AG08395 (cell line): ENCODE results near the gene PTGES3.
"Not testable (repeated sequence)": the region's sequence is repeated elsewhere in the genome, so short reads cannot be mapped to it uniquely, and the experiment has no call there.

ENCODE experiments used
- DNase-seq: peaks from one replicate; pipeline ENCODE4 v3.0.0; 2012; ENCODE audit warnings: mixed read lengths, low spot score

PTGES3 gene, protein sequence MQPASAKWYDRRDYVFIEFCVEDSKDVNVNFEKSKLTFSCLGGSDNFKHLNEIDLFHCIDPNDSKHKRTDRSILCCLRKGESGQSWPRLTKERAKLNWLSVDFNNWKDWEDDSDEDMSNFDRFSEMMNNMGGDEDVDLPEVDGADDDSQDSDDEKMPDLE

DNA sequence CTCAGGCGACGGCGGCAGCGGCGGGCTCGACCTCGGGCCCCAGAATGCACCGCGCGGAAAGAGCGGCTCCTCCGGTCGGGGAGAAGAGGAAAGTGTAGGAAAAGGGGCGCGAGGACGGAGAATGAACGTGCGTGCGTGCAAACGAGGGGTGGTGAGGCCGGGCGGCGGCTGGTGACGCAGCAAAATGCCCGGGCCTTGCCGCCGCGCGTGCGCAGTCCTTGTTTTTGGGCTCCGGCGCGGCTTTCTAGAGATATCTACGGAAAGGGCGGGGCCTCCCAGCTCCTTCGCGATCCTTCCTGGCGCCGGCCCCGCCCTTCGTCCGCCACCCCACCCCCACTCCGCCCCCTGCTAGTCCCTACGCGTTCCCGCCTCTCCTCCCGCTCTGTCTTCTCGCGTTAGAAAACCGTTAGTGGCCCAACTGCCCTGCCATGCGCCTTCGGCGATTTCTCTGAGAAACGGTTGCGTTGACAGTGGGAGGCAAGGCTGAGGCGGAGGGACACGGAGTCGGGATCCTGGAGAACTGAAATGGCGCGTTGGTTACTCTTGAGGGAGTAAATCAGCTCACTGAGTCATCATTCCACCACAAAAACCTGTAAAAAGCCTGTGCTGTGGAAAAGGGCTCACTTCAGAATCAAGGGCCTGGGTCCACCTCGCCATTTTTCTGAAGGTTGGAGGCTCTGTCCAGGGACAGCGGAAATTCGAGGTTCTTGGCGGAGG lies at the start of gene PTGES3:
TSS of gene PTGES3 (minus strand) at position 156 of the 717 bp plus-strand sequence. CDS start 285 bp downstream, outside the sequence.
- peak; percentile 99 for DNase-seq

DNA sequence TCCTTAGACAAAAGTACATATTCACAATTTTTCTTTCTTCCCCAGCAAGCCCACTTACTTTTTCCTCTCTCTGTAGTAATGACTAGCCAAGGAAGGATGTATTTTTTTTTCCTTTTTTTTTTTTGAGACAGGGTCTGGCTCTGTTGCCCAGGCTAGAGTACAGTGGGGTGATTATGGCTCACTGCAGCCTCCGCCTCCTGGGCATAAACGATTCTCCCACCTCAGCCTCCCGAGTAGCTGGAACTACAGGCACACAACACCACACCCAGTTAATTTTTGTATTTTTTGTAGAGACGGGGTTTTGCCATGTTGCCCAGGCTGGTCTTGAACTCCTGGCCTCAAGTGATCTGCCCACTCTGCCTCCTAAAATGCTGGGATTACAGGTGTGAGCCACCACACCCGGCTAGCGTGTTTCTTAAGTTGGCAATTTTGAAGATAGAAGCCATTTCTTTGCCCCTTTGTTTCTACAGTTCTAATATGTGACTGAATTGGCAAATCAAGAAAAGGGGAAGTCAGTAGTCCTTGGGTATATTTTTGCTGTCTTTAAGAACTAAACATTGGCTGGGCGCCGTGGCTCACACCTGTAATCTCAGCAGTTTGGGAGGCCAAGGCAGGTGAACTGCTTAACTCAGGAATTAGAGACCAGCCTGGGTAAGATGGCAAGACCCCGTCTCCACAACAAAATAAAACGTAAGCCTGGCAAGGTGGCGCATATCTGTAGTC lies 40.2 kb upstream of the PTGES3 start:
- DNase-seq: no peak

DNA sequence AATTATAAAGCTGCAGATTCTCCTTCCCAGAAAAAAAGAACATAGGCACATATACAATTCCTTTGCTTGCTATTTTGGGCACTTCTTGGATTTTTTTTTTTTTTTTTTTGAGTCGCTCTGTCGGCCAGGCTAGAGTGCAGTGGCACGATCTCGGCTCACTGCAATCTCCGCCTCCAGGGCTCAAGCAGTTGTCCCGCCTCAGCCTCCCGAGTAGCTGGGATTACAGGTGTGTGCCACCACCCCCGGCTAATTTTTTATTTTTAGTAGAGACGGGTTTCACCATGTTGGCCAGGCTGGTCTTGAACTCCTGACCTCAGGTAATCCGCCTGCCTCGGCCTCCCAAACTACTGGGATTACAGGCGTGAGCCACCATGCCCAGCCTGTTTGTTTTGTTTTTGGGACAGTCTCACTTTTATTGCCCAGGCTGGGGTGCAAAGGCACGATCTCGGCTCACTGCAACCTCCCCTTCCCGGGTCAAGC lies 38.2 kb upstream of the PTGES3 start:
- not testable (repeated sequence) for DNase-seq

DNA sequence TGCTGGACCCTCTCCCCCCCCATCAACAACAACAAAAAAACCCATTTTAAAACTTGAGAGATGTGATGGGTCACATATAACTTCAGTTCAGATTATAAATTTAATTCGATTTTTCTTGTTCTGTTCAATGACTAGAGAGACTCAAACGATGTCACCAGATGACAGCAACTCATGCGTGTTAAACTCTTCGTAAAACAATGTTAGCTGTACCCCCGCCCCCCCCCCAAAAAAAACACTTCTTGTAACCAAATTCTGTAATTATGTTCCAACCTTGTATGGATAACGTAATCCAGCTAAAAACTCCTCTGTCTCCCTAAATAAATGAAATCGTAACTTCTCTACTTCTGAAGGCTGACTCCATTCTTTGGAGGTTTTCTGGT lies 37.6 kb upstream of the PTGES3 start:
- DNase-seq: no peak

DNA sequence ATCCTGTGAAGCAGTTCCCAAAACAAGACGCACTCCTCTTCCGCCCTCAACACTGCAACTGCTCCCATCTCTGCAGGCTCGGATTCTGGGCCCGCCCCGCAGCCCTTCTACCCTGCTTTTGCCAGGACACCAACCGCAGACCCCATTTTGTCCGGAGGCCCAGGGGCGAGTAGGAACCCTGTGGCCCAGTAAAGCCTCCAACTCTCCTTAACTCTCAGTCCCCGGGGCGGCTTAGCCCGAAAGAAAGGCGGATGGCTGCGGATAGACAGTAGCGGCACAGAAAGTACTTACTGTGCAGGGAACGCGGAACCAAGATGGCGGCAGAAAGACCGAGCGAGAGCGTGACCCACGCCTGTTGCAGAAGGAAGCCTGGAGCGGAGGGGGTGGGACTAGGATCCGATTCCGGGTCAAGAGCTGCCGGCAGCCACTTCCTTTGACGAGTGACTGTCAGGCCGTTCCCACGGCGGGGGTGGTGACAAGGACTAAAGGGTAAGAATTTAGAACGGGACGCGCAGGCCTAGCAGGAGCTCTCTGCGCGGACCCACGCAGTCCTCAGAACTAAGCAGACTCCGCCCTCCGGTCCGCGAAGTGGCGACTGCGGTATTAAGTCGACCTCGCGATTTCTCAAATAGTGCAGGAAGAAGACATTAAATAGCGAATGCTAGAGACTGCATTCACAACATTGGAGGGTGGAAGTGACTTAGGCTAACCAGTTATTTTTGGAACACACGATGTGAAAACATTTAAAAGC lies 37.1 kb upstream of the PTGES3 start, which contains the start of gene NACA:
TSS of gene NACA (minus strand) at position 328 of the 751 bp plus-strand sequence. CDS start 778 bp downstream, outside the sequence.
- peak; percentile 99 for DNase-seq

DNA sequence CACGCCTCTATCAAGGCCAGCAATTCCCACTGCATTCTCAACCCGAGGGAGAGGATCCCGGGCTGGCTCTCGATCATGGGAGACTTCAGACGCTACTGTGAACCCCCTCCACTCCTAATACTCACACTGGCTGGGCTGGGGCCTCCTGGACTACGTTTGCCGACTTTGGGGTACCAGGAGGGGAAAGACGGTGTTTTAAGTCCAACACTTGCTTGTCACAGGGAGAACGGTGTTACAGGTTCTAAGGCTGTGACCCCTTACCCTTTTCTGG lies 36.6 kb upstream of the PTGES3 start:
- DNase-seq: no peak

DNA sequence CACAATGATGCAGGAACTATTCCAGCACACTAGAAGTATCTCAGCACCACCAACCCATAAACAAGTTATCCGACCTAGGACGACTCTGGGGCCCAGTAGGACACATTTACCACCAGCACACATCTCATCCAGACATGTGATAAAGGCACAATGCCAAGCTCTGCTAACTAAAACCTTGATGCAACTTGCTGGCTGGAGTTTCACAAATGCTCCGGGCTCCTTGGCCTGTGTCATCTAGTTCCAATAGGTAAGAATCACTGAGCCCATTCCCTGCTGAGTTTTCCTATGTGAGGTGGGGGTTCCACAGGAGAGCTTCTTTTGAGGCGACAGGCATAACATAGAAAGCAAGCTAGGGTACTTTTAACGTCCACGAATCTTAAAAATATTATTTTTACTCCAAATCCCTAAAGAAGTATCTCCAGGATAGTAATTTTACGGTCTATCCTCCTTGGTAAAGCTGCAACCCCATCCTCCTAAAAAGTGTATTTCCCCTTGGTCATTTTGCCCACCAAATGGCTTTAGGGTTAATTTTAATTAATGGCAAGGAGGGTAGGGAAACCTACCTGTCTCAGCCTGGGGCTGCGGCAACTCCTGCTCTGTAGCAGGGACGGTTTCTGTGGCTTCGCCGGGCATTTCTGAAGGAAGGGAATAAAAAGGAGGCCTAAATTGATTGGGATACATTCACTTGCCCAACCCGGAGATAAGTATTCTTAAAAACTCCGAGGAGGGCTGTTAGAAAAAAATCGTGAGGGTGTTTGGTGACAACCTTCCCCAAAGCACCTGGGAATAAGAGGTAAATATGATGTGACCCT lies 36.0 kb upstream of the PTGES3 start:
- peak; percentile 66 for DNase-seq

DNA sequence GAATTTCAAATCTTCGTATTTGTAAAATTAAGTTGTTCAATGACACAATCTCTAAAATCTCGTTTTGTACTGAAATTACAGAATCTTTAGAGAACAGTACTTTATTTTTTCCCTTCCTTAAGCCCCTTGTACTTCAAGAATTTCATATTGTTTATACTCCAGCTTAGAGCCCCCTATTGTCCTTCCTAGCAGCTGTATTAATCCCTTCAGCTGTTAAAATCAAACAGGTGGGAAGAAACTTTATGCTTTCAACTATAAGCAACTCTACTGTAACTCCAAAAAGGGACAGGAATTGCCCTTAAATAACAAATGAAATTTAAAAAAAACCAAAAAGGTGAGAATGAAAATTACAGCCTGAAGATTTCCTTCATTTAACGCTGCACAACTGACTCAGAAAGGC lies 35.3 kb upstream of the PTGES3 start:
- DNase-seq: no peak

DNA sequence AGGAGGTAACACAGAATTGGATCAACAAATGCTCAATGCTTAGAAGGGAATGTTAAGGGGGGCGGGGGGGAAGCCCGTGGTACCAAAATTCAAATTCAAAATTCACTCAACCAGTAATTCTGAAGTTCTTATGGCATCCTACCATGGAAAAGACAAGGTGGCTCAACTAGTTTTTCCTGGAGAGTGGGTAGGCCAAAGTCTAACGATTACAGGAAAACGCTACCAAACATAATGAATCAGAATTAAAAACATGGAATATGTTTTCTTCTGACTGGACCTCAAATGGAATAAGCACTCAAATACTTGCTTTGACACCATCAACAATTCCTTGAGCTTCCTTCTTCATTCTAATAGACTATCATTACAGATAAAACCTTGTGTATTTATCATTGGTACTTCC lies 34.7 kb upstream of the PTGES3 start:
- DNase-seq: no peak

DNA sequence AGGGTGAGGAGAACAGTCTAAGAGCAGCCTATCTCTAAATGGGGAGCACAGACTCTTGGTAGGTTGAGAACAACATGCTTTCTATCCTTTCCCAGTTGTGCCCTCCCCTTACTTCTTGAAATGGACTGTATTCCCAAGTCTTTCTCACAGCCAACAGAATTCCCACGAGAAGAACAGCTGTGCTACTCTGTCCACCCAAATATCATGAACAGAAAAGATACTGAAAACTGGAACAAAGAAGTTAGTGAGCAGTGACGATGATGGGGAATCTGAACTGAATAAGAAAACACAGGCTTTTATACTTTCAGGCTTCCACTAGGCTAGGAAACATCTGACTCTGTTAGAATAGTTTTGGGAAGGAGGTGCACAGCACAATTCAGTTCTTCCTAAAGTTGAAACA lies 33.6 kb upstream of the PTGES3 start:
- DNase-seq: no peak

DNA sequence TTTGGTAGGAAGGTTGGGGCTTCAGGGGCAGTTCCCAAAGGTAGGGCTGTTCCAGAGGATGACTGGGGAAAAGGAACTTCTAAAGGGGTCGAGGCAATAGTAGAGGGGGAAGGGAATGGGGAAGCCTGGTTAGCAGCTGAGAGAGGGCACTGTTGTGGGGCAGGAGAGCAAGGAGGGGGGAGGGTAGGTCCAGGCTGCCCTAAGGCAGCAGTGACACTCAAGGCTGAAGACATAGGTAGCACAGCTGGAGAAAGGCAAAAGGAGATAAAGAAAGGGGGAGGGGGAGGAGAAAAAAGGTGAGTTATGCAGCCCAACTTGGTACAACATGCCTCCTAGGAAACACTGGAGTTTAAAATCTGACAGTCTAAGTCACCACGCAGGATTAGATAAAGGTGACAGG lies 33.1 kb upstream of the PTGES3 start:
- DNase-seq: no peak

DNA sequence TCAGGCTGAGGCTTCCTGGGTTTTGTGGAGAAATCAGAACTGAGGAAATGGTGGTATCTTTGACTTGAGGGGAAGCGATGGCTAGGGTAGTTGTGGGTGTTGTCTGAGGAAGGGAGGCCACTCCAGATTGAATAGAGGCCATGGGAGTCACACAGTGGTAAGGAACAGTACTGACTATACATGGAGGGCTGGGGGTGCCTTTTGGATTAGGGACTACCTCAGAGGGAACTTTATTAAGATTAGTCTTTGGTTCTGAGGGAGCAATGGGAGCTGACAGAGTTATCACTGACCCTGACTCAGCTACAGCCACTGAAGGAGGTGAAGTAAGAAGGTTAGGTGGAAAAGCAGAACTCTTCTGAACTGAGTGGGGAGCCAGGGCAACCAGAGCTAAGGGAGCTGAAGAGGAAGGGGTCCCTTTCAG lies 32.7 kb upstream of the PTGES3 start:
- no peak for DNase-seq

DNA sequence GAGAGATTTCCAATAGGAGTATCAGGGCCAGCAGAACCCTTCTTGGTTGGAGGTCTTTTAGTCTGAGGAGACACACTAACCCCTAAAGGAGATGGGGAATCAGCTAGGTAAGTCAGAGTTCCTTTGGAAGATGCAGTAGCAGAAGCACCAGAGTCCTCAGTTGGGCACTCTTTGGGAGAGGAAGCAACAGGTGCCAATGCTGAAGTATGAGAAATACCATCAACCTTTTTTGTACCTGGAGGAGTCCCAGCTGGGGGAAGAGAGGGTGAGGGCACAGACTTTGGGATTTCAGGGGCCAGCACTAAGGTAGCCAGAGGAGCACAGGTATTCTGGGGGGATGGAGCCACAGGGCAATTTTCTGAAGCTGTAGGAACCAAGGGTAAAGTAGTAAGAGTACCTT lies 31.0 kb upstream of the PTGES3 start:
- no peak for DNase-seq

DNA sequence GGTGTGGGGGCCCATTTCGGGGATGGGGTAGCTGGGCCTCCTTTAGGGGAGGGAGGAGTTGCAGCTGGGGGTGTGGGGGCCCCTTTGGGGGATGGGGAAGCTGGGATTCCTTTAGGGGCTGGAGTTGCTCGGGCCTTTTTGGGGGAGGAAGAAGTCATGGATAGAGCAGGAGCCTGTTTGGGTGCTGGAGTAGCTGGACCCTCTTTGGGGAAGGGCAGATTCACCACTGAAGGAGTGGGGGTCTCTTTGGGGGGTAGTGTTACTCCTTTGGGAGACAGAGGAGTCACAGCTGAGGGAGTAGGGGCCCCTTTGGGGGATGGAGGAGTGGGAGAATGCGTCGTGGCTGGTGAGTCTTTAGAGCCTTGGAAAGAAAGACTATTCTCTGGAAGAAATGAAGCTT lies 30.6 kb upstream of the PTGES3 start:
- DNase-seq: no peak

DNA sequence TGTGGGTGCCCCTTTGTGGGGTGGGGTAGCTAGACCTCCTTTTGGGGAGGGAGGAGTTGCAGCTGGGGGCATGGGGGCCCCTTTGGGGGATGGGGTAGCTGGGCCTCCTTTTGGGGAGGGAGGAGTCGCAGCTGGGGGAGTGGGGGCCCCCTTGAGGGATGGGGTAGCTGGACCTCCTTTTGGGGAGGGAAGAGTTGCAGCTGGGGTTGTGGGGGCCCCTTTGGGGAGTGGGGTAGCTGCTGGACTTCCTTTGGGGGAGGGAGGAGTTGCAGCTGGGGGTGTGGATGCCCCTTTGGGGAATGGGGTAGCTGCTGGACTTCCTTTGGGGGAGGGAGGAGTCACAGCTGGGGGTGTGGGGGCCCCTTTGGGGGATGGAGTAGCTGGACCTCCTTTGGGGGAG lies 30.1 kb upstream of the PTGES3 start:
- DNase-seq: no peak

DNA sequence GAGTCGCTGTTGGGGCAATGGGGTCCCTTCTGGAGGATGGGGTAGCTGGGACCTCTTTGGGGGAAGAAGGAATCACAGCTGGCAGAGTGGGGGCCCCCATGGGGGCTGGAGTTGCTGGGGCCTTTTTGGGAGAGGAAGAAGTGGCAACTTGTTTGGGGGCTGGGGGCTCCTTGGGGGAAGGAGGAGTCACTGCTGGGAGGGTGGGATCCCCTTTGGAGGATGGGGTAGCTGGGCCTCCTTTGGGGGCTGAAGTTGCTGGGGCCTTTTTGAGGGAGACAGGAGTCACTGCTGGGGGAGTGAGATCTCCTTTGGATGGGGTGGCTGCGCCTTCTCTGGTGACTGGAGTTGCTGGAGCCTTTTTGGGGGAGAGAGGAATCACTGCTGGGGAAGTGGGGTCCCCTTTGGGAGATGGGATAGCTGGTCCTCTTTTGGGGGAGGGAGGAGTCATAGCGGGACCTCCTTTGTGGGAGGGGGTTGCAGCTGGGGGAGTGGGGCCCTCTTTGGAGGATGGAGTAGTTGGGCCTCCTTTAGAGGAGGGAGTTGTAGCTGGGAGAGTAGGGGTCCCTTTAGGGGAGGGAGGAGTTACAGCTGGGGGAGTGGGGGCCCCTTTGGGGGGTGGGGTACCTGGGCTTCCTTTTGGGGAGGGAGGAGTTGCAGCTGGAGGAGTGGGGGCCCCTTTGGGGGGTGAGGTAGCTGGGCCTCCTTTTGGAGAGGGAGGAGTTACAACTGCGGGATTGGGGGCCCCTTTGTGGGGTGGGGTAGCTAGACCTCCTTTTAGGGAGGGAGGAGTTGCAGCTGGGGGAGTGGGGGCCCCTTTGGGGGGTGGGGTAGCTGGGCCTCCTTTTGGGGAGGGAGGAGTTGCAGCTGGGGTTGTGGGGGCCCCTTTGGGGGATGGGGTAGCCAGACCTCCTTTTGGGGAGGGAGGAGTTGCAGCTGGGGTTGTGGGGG lies 29.1 kb upstream of the PTGES3 start:
- DNase-seq: no peak

DNA sequence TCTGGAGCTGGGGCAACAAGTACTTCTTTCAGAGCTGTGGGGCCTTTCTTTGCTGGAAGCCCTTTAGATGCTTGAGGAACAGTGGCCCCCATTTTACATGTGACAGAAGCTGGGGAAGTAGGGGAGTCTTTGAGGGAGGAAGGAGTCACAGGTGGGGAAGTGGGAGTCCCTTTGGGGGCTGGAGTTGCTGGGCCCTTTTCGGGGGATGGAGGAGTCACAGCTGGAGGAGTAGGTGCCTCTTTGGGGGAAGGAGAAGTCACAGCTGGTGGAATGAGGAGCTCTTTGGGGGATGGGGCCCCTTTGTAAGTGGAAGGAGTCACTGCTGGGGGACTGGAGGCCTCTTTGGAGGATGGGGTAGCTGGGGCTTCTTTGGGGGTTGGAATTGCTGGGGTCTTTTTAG lies 28.4 kb upstream of the PTGES3 start:
- no peak for DNase-seq

DNA sequence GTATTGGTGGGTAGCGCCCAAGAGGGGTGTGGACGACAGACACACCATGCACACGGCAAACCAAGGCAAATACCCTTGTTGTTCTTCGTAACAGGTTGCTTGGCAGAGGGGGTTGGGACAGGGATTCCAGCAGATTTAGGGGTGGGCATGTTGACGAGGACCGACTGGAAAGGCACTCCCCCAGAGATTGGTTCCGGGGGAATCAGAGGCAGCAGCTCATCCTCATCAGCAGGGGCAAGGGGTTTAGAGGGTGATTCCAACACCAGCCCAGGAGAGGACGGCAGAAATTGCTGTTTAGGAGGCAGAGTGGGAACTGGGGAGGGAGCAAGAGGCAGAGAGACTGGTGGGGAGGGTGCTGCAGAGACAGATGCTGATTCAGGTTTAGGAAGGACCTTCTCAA lies 27.7 kb upstream of the PTGES3 start:
- no peak for DNase-seq

DNA sequence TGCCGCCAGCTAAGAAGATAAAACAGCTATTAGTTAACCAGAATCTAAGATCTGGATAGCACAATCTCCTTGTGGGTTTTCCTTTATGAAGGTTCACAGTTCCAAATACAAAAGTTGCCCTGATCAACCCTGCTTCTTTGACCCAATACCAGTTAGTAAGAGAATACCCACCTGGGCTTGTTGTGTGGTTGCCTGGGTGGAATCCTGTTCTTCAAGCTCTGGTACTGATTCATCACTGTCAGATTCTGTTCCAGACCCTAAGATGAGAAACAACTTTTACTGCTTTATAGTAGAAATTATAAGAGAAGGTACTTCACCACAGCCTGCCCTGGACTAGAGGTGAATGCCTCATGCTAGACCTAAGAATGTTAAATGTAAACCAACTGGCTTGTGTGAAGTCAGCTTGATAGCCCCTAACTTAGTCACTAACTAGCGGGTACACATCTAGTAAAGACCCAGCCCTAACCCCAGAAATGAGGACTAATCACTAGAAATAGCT lies 26.4 kb upstream of the PTGES3 start:
- no peak for DNase-seq

DNA sequence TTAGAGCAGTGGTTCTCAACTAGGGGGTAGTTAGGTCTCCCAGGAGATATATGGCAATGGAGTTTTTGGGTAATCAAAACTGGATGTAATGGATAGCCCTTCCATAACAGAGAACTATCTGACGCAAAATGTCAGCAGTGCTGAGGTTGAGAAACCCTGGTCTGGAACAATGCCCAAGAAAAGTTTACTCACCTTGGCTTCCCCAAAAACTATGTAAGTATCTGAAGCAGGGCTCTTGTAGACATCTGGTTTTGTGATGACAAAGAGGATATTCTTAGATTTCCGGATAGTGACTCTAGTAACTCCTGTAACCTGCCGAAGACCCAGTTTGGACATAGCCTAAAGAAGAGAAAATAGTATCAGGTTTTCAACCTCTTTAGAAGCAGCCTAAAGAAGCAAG lies 25.3 kb upstream of the PTGES3 start:
- no peak for DNase-seq
